ENCODE data around the gene PACSIN2.

DNA sequence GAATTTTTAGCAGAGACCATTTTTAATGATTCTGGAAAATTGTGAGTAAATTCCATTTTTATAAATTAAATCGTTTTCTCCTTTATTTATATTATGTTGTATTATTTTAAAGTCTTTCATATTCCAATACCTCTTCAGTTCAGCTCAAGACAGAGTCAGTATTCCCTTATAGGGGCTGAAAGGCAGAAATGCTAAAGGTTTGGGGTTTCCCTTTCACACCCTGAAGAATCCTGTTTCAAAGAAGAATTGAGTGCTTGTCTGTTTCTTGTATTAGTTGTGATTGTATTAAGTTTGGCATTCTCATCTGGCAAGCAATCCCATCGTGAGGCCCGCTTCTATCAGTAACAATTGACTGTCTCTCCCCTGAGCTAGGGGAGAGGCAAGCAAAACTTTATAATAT, 57.4 kb downstream of the PACSIN2 start:
- TF ChIP-seq EZH2 (IDR thresholded peaks at IDR 0.05; ENCODE audit: borderline replicate concordance, control insufficient read depth, low read depth, low read length) (no peak), PML (IDR thresholded peaks at IDR 0.05; ENCODE audit: low read length) (no peak), POLR2AphosphoS5 (IDR thresholded peaks at IDR 0.05; ENCODE audit: low read length) (no peak)
- TF ChIP-seq, protein P1, sequence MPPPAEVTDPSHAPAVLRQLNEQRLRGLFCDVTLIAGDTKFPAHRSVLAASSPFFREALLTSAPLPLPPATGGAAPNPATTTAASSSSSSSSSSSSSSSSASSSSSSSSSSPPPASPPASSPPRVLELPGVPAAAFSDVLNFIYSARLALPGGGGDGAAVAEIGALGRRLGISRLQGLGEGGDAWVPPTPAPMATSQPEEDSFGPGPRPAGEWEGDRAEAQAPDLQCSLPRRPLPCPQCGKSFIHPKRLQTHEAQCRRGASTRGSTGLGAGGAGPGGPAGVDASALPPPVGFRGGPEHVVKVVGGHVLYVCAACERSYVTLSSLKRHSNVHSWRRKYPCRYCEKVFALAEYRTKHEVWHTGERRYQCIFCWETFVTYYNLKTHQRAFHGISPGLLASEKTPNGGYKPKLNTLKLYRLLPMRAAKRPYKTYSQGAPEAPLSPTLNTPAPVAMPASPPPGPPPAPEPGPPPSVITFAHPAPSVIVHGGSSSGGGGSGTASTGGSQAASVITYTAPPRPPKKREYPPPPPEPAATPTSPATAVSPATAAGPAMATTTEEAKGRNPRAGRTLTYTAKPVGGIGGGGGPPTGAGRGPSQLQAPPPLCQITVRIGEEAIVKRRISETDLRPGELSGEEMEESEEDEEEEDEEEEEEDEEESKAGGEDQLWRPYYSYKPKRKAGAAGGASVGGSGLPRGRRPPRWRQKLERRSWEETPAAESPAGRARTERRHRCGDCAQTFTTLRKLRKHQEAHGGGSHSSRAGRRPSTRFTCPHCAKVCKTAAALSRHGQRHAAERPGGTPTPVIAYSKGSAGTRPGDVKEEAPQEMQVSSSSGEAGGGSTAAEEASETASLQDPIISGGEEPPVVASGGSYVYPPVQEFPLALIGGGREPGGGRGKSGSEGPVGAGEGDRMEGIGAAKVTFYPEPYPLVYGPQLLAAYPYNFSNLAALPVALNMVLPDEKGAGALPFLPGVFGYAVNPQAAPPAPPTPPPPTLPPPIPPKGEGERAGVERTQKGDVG (CRISPR knock-in tag; IDR thresholded peaks at IDR 0.05): no peak
- TF ChIP-seq, protein P2, sequence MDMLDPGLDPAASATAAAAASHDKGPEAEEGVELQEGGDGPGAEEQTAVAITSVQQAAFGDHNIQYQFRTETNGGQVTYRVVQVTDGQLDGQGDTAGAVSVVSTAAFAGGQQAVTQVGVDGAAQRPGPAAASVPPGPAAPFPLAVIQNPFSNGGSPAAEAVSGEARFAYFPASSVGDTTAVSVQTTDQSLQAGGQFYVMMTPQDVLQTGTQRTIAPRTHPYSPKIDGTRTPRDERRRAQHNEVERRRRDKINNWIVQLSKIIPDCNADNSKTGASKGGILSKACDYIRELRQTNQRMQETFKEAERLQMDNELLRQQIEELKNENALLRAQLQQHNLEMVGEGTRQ (IDR thresholded peaks at IDR 0.05; ENCODE audit: borderline replicate concordance, low read depth, low read length): no peak
- TF ChIP-seq, protein P3, sequence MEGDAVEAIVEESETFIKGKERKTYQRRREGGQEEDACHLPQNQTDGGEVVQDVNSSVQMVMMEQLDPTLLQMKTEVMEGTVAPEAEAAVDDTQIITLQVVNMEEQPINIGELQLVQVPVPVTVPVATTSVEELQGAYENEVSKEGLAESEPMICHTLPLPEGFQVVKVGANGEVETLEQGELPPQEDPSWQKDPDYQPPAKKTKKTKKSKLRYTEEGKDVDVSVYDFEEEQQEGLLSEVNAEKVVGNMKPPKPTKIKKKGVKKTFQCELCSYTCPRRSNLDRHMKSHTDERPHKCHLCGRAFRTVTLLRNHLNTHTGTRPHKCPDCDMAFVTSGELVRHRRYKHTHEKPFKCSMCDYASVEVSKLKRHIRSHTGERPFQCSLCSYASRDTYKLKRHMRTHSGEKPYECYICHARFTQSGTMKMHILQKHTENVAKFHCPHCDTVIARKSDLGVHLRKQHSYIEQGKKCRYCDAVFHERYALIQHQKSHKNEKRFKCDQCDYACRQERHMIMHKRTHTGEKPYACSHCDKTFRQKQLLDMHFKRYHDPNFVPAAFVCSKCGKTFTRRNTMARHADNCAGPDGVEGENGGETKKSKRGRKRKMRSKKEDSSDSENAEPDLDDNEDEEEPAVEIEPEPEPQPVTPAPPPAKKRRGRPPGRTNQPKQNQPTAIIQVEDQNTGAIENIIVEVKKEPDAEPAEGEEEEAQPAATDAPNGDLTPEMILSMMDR (IDR thresholded peaks at IDR 0.05 in 2 of 3, conservative IDR thresholded peaks at IDR 0.05 in 1 of 3; ENCODE audit: control insufficient read depth in 2 of 3, extremely low read depth in 1 of 3, insufficient read depth in 1 of 3, low read depth in 3 of 3, low read length in 3 of 3): no peak

Data from GM12878 (cell line).